GM06990 (cell line): Measurements from ENCODE around the gene LIN7C.
"Not testable (repeated sequence)": the region's sequence is repeated elsewhere in the genome, so short reads cannot be mapped to it uniquely, and the experiment has no call there.

Source experiments
- DNase-seq: peaks from one replicate; pipeline ENCODE4 v3.0.0-alpha.2; 2011; ENCODE audit not compliant: insufficient read length; ENCODE audit errors: extremely low read depth
- H3K27me3 ChIP-seq: replicated peaks from 2 replicates; pipeline ENCODE4 v1.6.0; 2011; ENCODE audit warnings: low read length; ENCODE audit not compliant: control insufficient read depth, insufficient read depth
- H3K36me3 ChIP-seq: 2 replicates; pipeline ENCODE4 v1.5.1; 2011; ENCODE audit warnings: low read length; ENCODE audit not compliant: control insufficient read depth, insufficient read depth
- H3K4me3 ChIP-seq: replicated peaks from 2 replicates; pipeline ENCODE4 v1.5.1; 2011; ENCODE audit warnings: low read depth, mild to moderate bottlenecking, control low read depth, low read length
- TF ChIP-seq, protein P1 (sequence below): IDR thresholded peaks from 2 replicates; pipeline ENCODE4 v1.5.1; 2011; ENCODE audit warnings: low read length, control low read depth, mild to moderate bottlenecking, inconsistent platforms; ENCODE audit not compliant: insufficient read depth, poor library complexity, severe bottlenecking

LIN7C gene

DNA sequence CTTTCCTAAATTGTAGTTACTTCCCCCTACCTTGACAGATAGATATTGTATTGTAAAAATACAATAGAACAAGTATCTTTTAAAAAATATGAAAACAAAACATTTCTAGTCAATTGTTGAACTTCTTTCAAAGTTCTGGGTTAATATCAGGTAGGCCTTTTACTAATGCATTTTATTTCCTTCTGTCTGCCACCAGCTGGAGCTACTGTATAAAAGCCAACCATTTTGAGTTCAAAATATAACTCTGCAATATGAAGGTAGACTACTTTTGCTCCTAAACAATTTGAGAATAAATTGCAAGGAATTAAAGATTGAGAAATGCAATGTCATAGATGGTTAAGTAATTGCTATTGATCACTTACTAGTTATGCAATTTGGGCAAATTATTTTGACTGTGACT is 22.1 kb upstream of the LIN7C start:
- Histone ChIP-seq H3K27me3 (no peaks in the 10 kb centered on the region), H3K36me3 (no peaks in the 10 kb centered on the region), H3K4me3 (no peak overlapping the region)
- DNase-seq, result no peak
- TF ChIP-seq, protein P1, sequence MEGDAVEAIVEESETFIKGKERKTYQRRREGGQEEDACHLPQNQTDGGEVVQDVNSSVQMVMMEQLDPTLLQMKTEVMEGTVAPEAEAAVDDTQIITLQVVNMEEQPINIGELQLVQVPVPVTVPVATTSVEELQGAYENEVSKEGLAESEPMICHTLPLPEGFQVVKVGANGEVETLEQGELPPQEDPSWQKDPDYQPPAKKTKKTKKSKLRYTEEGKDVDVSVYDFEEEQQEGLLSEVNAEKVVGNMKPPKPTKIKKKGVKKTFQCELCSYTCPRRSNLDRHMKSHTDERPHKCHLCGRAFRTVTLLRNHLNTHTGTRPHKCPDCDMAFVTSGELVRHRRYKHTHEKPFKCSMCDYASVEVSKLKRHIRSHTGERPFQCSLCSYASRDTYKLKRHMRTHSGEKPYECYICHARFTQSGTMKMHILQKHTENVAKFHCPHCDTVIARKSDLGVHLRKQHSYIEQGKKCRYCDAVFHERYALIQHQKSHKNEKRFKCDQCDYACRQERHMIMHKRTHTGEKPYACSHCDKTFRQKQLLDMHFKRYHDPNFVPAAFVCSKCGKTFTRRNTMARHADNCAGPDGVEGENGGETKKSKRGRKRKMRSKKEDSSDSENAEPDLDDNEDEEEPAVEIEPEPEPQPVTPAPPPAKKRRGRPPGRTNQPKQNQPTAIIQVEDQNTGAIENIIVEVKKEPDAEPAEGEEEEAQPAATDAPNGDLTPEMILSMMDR, result no peak

- H3K27me3 ChIP-seq, result no peaks in the 10 kb centered on the region
- no peaks in the 10 kb centered on the region for H3K36me3 ChIP-seq
- H3K4me3 ChIP-seq, result no peak overlapping the region
- TF ChIP-seq, protein P1, result no peak
- no peak for DNase-seq
Observed at GRCh38 chr11:27526535-27526934, 20.0 kb upstream of the LIN7C start.

DNA sequence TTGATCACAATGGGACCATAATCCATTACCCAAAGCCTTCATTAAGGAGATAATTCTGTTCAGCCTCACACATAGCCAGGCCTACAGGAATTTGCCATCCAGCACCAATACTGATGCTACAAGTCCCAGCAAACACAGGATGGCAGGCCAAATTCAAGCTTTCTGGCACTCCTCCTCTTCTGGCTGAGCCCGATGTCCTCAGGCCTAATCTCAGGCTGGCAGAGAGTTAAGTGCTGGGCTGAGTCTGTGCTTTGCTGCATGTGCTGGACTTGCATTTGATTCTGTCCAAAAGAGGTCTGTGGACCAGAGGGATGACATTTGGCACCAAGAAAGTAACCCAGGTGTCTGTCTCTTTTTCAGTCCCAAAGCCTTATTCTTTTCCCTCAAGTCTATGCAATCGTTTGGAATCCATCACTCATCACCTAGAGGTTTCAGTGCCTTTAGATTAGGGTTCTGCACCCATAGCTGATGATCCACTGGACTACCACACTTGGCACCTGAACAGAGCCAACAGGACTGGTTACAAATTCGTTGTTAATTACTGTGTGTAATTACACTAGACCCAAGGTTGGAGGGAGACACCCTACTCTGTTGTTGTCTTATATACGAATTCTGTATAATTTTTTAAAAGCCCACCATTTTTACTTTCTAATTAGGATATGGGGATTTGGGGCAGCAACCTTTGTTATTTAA is 19.4 kb upstream of the LIN7C start:
- no peak for DNase-seq
- TF ChIP-seq, protein P1, result no peak
- no peaks in the 10 kb centered on the region for H3K27me3 ChIP-seq

GRCh38 chr11:27524155-27524554 is 17.6 kb upstream of the LIN7C start:
- Histone ChIP-seq H3K36me3 (no peaks in the 10 kb centered on the region), H3K27me3 (no peaks in the 10 kb centered on the region), H3K4me3 (no peak overlapping the region)
- DNase-seq, result no peak
- TF ChIP-seq, protein P1, result no peak

More for the DNA sequence above, 19.4 kb upstream of the LIN7C start:
- no peak overlapping the region for H3K4me3 ChIP-seq
- no peaks in the 10 kb centered on the region for H3K36me3 ChIP-seq

GRCh38 chr11:27520226-27520625 is 13.7 kb upstream of the LIN7C start:
- TF ChIP-seq, protein P1, result no peak
- no peak for DNase-seq
- H3K4me3 ChIP-seq, result no peak overlapping the region
- no peaks in the 10 kb centered on the region for H3K27me3 ChIP-seq
- H3K36me3 ChIP-seq, result no peaks in the 10 kb centered on the region

GRCh38 chr11:27518518-27518917 is 11.9 kb upstream of the LIN7C start:
- no peak for DNase-seq

GRCh38 chr11:27517490-27517889 is 10.9 kb upstream of the LIN7C start:
- not testable (repeated sequence) for DNase-seq, H3K4me3 ChIP-seq, H3K27me3 ChIP-seq, H3K36me3 ChIP-seq

More at GRCh38 chr11:27518518-27518917, 11.9 kb upstream of the LIN7C start:
- H3K4me3 ChIP-seq, result no peak overlapping the region
- no peaks in the 10 kb centered on the region for H3K36me3 ChIP-seq
- TF ChIP-seq, protein P1, result no peak
- H3K27me3 ChIP-seq, result no peaks in the 10 kb centered on the region
